Measurements from ENCODE around the gene BTK. TPM values are rescaled to one million over a fixed set of nuclear protein-coding genes. Genes with fewer than 3 reads are reported as not detected.
"Not testable (repeated sequence)": the region's sequence is repeated elsewhere in the genome, so short reads cannot be mapped to it uniquely, and the experiment has no call there.

BTK gene
- total RNA-seq, 1 donor from 2014 or later, result not detected

DNA sequence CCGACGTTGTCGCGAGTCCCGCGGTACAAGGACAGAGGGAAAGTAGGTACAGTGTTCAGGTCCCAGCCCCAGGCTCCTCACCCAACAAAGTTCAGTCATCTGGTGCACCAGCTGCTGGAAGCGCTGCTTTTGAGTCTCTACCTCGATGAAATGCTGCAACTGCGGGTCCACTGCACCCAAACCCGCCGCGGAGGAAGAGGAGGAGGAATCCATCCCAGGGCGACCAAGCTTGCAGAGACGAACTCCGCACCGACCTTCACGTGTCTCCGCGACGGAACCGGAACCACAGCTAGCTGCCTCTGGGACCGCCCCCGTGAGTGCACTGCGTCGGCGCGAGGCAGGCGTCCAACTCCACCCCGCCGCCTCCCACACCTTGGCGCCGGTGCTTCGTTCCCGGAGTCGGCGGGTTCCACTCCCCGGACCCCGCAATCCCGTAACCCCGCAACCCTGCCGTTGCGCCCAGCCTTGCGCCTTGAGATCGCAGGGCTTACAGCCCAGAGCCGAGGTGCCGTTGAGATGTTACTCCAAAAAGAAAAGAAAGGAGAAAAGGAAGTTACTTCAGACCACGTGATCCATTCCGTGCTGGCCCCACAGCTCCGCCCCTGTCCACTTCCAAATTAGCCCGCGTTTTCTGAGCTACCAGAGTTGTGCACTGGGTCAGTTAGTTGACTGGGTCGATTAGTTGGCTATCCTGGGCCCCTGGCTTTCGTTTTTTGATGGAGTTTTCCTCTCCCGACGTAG is 37.4 kb downstream of the BTK start, which contains the start of gene TIMM8A:
TIMM8A (minus strand) TSS at position 291 of the 741 bp plus-strand sequence; CDS start at position 213, 78 bp downstream.
- intact Hi-C loops (cut with micrococcal nuclease), result loop anchor here (1.0 to 5.0 kb wide), 5 partner anchors 42 to 584 kb away; partner anchors contain the start of genes CSTF2, HNRNPH2, TRMT2B and ZMAT1

DNA sequence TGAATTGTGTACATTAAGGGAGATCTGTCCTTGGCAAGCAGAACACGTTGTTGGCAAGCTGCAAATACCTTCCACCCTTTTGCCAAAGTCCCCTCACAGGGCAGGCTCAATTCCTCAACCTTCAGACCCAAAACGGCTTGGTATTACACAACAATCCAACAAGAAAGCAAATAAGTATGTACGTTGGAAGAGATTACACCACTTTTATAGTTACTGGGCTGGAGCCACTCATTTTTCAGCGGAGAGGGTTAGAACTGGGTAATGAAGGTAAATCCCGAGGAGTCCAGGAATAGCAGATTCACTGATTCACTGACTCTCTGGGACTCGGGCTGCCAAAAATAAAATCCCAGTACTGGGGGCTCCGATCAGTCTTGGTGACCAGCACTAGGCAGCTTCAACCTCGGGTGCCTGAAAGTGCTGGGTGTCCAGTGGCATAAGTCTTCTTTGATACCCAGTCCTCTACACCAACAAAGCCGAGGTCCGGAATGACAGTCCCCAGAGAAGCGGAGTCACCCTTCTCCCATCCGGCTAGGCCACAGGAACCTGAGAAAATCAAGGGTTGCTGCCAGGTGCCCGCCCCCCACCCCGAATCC is 38.0 kb downstream of the BTK start:
- intact Hi-C loops (cut with micrococcal nuclease), result loop anchor here (1.0 to 5.0 kb wide), 5 partner anchors 42 to 585 kb away; partner anchors contain the start of genes CSTF2, HNRNPH2, TRMT2B and ZMAT1

DNA sequence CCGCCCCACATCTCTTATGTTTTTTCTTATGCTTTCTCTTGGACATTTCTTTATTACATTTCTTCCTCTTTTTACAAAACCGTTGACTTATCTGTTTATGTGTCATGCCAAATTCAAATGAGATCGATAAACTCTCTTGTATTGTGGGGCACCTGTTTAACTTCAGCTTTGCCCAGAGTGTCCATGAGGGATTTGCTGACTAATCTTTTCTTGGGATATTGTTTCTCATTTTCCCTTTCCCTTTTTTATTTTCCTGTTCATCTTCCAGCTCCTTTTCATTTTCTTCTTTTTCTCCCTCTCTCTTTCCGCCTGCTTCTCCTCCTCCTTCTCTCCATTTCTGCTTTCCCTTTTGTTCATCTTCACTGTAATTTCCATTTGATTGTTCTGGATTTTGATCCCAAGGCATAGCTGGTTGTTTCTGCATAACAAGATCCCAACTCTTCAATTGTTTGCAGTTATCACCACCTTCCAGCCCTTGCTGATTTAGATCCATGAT is 48.2 kb downstream of the BTK start:
- intact Hi-C loops (cut with micrococcal nuclease), result loop anchor here (2.0 kb wide), 1 partner anchor 13 kb away; no protein-coding TSS in a partner anchor

DNA sequence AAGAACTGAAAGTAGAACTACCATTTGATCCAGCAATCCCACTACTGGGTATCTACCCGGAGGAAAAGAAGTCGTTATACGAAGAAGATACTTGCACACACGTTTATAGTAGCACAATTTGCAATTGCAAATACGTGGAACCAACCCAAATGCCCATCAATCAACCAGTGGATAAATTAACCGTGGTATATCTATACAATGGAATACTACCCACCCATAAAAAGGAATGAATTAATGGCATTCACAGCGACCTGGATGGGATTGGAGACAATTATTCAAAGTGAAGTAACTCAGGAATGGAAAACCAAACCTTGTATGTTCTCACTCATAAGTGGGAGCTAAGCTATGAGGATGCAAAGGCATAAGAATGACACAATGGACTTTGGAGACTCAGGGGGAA is 51.7 kb downstream of the BTK start:
- intact Hi-C loops (cut with micrococcal nuclease), result not testable (repeated sequence)

DNA sequence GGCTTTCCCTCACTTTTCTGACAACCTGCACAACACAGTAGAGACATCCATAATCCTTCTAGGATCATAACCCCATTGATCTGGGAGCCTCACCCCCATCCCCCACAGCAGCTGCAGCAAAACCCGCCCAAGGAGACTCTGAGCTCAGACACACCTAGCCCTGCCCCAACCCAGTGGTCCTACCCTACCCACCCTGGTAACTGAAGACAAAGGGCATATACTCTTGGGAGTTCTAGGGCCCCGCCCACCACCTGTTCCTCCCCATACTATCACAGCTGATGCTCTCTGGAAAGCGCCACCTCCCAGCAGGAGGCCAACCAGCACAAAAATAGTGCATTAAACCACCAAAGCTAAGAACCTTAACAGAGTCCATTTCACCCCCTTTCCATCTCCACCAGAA is 59.4 kb downstream of the BTK start:
- intact Hi-C loops (cut with micrococcal nuclease), result not testable (repeated sequence)

DNA sequence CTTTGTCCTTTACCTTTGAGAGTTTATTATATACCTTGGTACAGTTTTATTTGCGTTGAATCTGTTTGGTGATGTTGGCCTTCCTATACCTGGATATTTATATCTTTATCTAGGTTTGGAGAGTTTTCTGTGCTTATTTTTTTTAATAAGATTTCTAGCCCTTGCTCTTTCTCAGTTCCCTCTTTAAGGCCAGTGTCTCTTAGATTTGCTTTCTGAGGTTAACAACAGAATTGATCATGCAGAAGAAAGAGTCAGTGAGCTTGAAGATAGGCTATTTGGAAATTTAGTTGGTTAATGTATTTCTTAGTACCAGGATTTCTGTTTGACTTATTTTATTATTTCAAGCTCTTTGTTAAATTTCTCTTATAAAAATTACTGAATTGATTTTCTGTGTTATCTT is 82.2 kb downstream of the BTK start:
- intact Hi-C loops (cut with micrococcal nuclease), result no loop called here

Other genes with a start within 250 kb of the BTK start
- gene DRP2, start 166.4 kb downstream of the BTK start, total RNA-seq, result 0.82 TPM in 2 replicates
- 0.09 and 0.16 TPM in 2 replicates for gene TAF7L, start 94.9 kb downstream of the BTK start, total RNA-seq
- gene TIMM8A, start 37.4 kb downstream of the BTK start, total RNA-seq, result 15.9 and 17.2 TPM in 2 replicates
- gene RPL36A, start 4.8 kb upstream of the BTK start, total RNA-seq, result 256 and 262 TPM in 2 replicates
- 30.8 and 36.0 TPM in 2 replicates for gene GLA, start 21.7 kb upstream of the BTK start, total RNA-seq
- 41.5 and 42.2 TPM in 2 replicates for gene HNRNPH2, start 22.0 kb upstream of the BTK start, total RNA-seq
- 2.6 and 2.8 TPM in 2 replicates for gene ARMCX4, start 99.3 kb upstream of the BTK start, total RNA-seq
- gene ARMCX1, start 164.4 kb upstream of the BTK start, total RNA-seq, result 0.41 and 0.64 TPM in 2 replicates
- gene ARMCX6, start 231.8 kb upstream of the BTK start, total RNA-seq, result 43.4 and 43.7 TPM in 2 replicates
- 30.4 and 32.0 TPM in 2 replicates for gene ARMCX3, start 237.0 kb upstream of the BTK start, total RNA-seq

All from T-helper 2 cell treated with Interferon-gamma antibody and Interleukin-4, amounts not matched to agents 100 ng/mL and 5 ng/mL, for 36 hours (primary cell).